GM21717 (cell line): ENCODE data around the gene RAB28.
A peak's percentile ranks its signal among the peaks of the same experiment; 100 is the strongest.

Experiments
- ATAC-seq: cut with Tn5 transposase; IDR thresholded peaks from one replicate; pipeline ENCODE4 v1.9.1; 2021; ENCODE audit warnings: mild to moderate bottlenecking, moderate library complexity; ENCODE audit not compliant: unreplicated experiment

Gene RAB28

DNA sequence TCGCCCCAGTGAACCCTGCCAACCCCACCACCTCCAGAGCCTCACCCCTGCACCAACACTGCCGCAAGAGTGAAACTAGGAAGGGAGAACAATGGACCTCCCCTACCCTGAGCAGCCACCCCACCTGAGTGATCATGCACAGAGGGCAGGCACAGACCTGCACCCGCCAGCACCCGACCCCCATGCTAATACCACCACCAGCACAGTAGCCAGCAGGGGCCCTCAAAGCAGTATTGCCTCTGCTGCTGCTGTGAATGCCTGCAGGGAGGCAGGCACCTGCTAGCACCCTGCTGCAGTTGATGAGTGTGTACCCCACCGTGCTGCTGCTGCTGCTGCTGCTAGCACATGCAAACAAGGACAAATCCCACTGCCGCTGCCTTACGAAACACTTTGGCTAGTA lies 100.1 kb downstream of the RAB28 start:
- ATAC-seq, result no peak

DNA sequence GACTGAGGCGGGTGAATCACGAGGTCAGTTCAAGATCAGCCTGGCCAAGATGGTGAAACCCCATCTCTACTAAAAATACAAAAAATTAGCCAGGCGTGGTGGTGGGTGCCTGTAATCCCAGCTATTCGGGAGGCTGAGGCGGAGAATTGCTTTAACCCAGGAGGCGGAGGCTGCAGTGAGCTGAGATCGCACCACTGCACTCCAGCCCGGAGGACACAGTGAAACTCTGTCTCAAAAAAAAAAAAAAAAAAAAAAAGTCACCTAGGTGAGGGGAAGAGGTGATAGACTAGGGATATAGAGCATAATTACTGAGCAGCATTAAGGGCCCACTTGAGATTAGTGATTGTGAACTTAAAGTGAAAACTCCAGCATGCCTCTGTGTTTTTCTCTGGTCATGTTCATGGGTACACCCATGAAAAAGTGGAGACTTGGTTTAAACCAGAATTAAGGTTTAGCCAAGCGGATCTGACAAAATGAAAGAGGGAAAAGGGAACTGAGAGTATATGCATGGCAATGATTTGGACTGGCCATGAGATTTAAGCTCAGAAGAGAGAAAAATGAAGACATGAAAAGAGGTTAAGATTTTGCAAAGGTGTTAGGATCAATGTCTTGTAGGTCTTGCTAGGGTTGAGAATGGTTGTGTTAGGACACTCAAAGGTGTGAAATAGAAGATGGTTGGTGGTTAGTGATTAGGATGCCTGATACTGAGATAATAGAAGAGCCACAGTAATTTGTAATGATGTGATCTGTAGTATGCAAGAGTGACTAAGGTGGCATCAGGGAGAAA lies 105.0 kb downstream of the RAB28 start:
- ATAC-seq, result peak; percentile 93

DNA sequence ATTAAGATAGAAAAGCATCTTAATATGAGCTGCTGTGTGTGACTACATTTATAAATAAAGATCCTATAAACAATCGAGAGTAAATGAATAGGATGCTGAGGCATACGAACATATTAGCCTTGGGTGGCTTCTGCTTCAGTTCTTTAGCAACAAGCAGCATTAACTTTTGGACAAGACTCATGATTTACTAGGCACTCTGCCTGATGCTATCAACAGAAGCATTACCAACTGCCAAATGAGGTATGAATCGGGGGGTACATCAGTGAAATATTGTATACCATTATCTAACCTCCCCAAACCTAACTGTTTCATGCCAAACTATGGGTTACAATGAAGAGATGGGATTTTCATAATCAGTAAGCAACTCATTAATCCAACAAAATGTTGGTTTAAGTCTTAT lies 113.1 kb downstream of the RAB28 start:
- no peak for ATAC-seq

DNA sequence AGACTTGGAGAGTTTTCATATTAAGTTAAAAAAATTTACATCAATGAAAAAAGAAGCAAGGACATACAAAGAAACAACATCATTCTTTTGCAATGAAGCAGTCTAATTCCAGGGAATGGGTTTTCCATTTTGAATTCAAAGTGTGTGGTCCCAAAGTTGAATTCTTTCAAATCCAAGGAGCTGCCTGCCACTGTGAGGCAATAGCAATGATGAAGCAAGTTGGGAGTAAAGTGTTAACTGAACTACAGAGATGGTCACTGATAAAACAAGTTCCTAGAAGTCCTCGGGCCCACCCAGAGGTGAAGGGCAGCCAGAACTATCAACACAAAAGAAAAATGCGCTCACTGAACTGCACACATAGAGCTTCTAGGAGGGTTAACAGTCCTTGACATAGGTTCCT lies 115.9 kb downstream of the RAB28 start:
- no peak for ATAC-seq

DNA sequence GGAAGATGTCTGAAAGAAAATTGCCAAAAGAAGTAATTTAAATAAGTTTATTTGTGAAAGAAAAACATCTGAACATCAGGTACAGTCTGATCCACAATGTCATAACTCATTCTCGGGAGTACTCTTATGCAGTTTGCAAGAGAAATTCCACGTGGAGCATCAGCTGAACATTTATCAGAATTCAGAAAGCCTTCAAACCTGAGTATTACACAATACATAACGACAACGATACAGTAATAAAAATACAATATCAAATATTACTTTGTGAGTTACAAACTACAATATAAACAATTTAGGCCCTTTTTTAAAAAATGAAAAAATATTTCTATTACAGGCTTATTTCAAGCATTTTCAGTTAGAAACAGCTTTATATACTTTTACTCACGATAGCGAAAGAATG lies 116.4 kb downstream of the RAB28 start:
- ATAC-seq, result no peak

DNA sequence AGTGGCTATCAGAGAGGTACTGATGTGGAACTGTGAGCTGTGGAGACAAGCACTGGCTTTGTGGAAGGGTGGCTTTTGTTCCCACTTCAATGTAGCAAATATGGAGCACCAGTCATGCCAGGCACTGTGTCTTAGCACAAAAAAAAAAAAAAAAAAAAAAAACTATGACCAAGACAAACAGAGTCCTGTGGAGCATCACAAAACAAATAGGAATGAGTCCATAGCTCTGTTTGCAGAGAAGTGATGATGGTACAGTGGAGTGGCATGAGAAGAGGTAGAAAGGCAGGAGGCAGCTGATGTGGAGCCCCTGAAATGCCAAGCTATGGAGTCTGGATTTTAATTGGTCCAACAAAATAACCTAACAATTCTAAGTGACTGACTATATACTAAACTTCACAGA lies 116.9 kb downstream of the RAB28 start:
- no peak for ATAC-seq

DNA sequence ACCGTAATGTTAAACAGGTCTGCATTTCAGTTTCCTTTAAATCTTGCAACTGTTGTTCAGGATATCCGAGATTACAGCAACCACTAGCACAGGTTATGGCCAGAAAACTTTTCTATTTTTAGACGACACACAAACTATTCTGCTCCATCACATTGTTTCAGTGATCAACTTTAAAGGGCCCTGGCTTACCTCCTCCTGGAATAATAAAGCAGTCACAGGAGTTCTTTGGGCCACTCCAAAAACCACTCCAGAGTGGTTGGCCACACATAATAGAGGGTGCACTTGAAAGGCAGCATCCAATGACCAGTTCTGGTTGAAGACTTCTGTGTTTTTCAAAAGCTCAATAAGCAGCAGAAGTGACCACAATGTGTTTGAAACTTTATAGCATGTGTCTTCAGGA lies 118.9 kb downstream of the RAB28 start:
- ATAC-seq, result no peak

DNA sequence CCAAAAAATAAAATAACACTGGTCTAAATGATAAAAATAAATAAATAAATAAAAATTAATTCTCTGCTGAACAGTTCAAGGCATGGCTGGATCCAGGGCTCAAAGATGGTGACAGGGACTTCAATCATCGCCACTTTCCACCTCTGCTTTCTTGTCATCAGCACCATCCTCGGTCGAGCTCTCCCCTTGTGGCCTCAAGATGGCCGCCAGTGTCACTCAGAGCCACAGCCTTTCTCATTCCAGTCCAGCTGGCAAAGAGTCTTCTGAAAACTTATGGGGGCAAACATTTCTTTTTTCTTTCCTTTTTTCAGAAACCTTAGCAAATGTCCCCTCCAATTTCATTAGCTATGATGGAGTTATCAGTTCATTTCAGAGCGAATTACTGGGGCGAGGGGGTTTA lies 119.5 kb downstream of the RAB28 start:
- ATAC-seq, result no peak

DNA sequence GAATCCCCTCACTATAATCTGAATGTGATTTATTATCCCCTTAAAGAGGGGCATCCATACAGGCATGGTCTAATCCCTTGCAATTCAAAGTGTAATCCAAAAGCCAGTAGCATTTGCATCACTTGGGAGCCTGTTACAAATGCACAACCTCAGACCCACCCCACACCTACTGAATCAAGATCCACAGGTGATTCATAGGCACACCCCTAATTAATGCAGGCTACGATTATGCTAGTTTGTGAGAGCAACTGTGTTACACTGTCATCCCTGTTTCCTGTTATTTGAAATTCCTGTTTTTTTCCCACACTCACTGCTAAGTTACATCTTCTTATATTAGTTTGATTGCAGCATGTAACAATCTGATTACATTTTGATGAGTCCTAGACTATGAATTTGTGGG lies 120.0 kb downstream of the RAB28 start:
- ATAC-seq, result no peak

DNA sequence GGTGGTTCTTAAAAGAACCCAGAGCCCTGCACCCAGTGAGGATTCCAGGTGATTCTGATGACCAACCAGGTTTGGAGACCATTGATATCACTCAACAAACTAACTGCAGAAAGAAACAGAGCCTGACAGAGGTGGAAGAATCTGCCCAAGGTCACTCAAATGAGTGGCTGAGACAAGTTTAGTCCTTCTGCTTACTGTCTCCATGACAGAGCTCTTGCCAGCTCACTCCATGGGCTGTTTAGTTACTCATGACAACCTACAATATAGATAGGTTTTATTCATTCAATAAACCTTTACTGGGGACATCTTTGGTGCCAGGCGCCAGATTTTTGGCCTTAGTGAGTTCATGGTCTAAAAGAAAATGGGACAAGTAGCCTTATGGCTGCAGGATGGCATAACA lies 124.3 kb downstream of the RAB28 start:
- no peak for ATAC-seq

DNA sequence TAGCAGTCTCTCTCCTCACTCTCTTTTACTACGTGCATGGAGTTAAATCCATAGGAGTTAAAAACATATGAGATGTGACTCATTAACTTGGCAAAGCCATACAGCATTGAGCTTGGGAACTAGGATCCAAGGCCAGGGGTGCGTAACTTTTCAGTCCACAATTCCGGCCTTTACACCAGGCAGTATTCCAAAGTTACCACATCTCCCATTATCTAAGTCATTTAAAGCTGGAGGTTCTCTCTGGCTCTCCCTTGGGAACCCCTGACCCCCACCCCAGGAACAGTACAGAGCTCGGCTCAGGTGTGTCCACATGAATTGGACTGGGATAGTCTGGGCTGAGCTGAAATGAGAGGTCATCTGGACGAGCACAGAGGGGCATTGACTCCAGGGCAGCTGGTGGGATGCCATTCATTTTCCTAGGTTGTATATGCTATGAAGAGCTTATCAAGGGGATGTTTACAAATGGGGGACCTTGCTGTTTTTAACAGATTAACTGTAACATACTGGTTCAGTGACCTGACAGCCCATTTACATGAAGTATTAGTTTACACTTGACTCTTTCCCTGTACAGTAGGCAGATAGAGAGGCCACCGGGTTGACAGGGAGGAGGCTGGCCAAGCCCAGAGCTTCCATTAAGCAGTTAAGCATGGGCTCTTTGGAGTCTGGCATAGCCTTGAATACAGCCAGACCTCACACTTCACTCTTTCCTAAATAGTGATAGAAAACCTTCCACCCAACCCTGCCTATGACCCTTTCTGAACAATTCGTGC lies 128.8 kb downstream of the RAB28 start:
- no peak for ATAC-seq

DNA sequence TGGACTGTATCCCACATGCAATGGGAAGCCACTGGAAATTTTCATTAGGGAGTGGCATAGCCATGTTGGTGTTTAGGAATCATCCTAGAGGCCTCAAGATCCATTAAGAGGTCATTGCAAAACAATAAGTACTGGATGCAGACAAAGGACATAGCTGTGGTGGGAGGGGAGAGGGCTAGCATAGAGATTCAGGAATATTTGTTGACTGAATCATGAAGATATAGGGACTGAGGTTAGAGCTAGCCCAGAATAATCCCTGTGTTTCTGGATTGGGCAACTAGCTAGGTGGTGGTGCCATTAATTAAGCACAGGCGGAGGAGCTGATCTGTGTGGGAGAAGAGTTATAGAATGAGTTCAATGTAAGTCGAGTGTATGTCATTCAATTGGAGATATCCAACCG lies 135.0 kb downstream of the RAB28 start:
- ATAC-seq, result no peak

DNA sequence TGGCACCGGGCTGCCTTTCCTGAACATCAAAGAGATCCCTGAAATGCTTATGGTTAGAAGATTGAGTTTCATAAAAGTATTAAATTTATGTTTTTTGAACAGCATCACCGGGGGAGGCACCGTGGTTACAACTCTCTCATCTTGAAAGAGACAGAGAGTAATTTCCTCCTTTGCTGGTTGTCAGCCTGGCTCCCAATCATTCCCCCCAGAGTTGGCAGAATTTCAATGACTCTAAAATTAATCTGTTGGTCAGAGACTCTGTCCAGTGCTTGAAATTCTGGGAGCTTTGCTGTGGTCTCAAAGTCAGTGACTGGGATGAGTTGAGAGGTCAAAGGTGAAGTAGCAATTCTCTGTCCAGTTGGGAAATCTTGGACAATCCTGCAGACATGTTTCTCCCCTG lies 135.9 kb downstream of the RAB28 start:
- no peak for ATAC-seq

DNA sequence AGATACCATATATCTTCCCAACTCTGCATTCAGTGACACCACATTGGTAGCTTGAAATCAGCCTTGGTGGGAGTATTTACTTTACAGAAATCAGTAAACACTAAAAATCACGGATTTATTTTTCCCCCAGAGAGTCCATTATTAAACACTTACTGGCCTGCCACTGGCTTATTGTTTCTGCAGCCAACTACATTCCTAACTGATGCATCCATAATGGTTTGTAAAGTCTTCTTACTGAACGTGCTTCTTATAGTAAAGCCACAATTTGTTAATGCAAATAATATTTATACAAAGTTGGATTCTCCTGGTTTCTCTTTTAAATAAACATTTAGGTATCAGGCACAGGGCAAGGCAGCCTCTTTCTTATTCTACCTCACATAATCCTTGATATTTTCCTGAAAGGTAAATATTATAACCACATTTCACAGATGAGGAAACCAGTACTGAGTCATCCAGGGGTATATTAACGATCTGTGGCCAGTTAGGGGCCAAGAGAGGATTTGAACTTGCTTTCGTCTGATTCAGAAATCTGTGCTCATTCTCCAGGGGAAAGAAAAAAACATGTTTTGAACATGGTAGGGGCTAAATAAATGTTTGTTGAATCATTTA lies 136.5 kb downstream of the RAB28 start:
- no peak for ATAC-seq

DNA sequence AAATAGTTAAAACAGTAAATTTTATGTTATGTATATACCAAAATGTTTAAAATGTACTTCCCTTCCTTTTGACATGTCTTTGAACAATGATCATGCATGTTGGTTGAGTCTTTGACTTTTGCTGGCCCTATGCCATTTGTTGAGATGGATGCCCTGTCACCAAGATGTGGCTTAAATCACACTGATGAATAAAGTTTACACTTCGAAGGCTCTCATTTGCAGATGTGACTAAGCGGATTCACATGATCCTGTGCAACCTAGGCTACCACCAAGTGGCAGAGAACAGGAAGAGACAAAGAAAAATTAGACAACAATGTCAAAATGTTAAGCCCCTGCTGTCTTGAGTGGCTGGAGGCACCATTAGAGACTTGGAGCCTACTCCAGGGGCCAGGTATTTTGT lies 139.9 kb downstream of the RAB28 start:
- no peak for ATAC-seq

DNA sequence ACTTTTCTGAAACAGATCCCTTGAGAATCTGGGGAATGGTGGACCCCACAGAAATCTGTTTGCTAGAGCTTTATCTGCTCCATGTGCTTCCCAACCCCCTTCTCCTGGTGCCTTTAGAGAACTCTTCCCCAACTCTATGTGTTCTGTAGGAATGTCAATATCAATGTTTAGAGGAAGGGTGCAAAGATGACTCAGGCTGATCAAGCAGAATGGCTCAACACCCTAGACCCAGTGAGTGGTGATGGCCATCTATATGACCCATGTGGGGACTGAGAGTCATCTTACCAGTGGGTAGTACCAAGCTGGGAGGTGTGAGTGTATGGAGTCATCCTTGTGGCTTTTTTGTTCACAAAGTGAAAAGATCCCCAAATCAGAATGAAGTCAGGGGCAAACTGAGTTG lies 143.5 kb downstream of the RAB28 start:
- no peak for ATAC-seq

DNA sequence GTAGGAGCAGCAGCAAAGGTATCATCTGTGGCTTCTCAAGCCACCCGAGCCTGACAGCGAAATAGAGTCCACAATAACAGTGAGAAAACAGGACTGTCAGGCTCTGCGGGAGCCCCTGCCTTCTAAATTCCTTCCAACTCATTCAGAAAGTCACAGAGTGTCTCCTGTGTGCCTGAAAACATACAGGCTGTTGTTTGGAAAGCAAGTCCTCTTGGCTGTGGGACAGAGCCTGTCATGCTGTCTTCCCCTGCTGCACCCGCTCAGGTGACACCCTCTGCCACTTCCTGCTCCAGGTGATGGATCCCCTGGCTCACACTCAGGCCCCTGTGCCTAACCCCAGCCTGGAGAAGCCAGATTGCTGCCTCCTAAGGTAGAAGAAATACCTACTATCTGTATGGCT lies 152.3 kb downstream of the RAB28 start:
- ATAC-seq, result no peak

DNA sequence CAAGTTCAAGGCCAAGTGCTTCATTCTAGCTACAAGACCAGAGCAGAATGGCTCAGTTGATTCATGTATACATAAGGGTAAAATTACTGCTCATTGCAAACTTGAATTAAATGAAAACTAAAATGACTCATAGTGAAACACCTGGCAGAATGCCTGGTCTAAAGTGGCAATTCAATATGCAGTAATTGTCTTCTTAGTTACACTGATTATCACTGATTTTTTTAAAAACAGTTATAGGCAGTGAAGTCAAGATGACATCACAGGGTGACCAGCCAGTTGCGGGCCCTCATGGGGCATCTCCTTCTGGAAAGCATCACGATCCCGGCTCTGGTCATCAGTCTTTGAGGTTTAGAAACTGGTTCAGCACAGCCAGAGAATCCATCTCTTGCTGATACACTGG lies 154.2 kb downstream of the RAB28 start:
- ATAC-seq, result no peak

DNA sequence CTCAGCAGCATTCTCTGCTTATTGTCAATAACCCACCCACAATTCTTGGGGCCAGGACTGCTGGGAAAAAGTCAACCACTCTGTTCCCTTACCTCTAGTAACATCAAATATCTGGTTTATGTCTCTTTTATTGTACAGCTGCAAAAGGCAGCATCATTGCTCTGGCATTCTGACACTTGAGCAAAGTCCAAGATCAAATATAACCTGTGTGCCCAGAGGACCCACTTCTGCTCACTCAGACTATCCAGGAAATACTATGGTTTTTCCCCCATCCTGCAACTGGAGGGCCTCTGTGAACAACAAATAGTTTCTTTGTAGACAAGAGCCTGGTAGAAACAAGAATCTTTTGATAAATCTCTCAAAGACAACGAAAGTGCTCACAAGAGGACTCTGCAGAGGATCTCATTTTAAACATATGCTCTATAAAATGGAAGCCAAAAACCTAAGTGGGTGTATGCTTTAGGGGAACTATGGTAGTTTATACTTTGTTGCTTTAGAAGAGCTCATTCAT lies 154.7 kb downstream of the RAB28 start:
- no peak for ATAC-seq

DNA sequence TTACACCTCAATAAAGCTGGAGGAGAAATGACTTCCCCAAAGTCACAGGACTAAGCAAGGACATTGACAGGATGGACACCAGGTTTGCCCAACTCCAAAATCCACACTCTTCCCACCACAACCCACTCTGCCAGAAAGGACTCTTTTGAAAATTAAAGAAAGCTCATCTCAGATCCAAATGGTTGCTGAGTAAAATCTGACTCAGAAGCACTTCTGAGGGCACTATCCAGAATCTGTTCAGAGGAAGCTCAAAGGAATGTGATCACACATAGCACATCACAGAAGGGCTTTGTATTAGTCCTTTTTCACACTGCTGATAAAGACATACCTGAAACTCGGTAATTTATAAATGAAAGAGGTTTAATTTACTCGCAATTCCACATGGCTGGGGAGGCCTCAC lies 155.5 kb downstream of the RAB28 start:
- ATAC-seq, result no peak

DNA sequence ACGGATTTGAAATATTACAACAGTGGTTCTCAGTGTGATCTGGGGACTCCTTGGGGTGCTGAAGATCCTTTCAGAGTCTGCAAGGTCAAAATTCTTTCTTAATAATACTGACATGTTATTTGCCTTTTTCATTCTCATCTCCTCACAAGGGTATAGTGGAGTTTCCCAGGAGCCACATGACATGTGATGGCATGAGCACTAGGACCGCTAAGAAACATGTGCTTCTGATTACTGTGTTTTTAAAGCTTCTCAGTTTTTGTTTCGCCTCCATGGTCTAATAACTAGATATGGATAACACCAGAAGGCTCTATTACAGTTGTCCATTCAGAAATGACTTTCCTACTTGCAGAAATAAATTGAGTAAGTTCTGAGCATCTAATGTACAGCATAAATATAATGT lies 156.1 kb downstream of the RAB28 start:
- ATAC-seq, result no peak

DNA sequence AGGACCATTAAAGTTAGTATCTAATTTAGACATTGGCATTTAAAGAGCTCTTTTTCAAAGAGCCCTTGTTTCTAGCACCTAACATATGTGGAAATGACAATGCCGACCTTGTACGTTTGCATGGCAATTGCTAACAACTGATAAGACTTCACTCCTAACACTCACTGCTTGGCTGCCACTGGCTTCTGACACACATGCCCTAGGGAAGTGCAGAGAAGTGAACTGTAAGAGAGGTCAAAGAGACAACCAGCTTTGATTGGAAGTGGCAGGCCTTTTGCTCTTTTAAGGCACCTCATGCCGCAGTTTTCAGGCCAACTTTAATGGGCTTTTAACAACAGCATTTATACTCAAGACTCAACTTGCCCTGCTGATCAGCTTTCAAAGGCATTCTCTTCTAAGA lies 158.4 kb downstream of the RAB28 start:
- no peak for ATAC-seq
